ENCODE results near the gene ZNF532. TPM values are rescaled to one million over a fixed set of nuclear protein-coding genes. Genes with fewer than 3 reads are reported as not detected.

ZNF532 gene
- total and polyA plus RNA-seq, 2 donors from 2014 or later = 5.7 to 76.3 TPM

GRCh38 chr18:58962336-58962735 is 97.7 kb downstream of the ZNF532 start:
- FAIRE-seq = no peak
- no peak for TF ChIP-seq CTCF (IDR thresholded peaks at IDR 0.05; ENCODE audit: borderline replicate concordance, extremely low read depth, insufficient read depth)
- H3K36me3 ChIP-seq (ENCODE audit: control insufficient read depth in 2 of 3, insufficient read depth in 3 of 3, low read length in 3 of 3) = peaks cover 0 to 4% (median 0%) of the 10 kb centered on the region in 3 donors
- H3K27me3 ChIP-seq (ENCODE audit: control insufficient read depth, insufficient read depth, low read length) = no peaks in the 10 kb centered on the region
- no peak overlapping the region for H3K27ac ChIP-seq (ENCODE audit: low read depth in 2 of 2, low read length in 2 of 2)
- intact Hi-C loops (cut with DNase I) = no loop called here
- H3K4me1 ChIP-seq (ENCODE audit: control insufficient read depth in 2 of 3, insufficient read depth in 2 of 3, low read depth in 1 of 3, low read length in 3 of 3) = peaks cover 0 to 12% (median 0%) of the 10 kb centered on the region in 3 donors
- no peak overlapping the region for H3K9ac ChIP-seq (ENCODE audit: low read length in 3 of 3)
- peak in 2 of 5 donors; percentile 42 to 53 for DNase-seq
- H3K9me3 ChIP-seq (ENCODE audit: control insufficient read depth in 2 of 3, insufficient read depth in 1 of 3, low read length in 3 of 3) = no peaks in the 10 kb centered on the region
- no peak overlapping the region for H3K4me3 ChIP-seq (ENCODE audit: low read length in 3 of 3)

GRCh38 chr18:58965291-58966004 is 100.8 kb downstream of the ZNF532 start:
- DNase-seq = no peak
- no peaks in the 10 kb centered on the region for H3K27me3 ChIP-seq (ENCODE audit: control insufficient read depth, insufficient read depth, low read length)
- no peak overlapping the region for H3K4me3 ChIP-seq (ENCODE audit: low read length in 3 of 3)
- TF ChIP-seq CTCF (IDR thresholded peaks at IDR 0.05; ENCODE audit: borderline replicate concordance, extremely low read depth, insufficient read depth) = no peak
- peak overlapping the region in 1 of 2 donors; percentile 42 for H3K27ac ChIP-seq (ENCODE audit: low read depth in 2 of 2, low read length in 2 of 2)
- intact Hi-C loops (cut with DNase I) = no loop called here
- peaks cover 2 to 20% (median 6%) of the 10 kb centered on the region in 3 donors for H3K4me1 ChIP-seq (ENCODE audit: control insufficient read depth in 2 of 3, insufficient read depth in 2 of 3, low read depth in 1 of 3, low read length in 3 of 3)
- no peak overlapping the region for H3K9ac ChIP-seq (ENCODE audit: low read length in 3 of 3)
- H3K36me3 ChIP-seq (ENCODE audit: control insufficient read depth in 2 of 3, insufficient read depth in 3 of 3, low read length in 3 of 3) = peaks cover 0 to 4% (median 2%) of the 10 kb centered on the region in 3 donors
- H3K9me3 ChIP-seq (ENCODE audit: control insufficient read depth in 2 of 3, insufficient read depth in 1 of 3, low read length in 3 of 3) = no peaks in the 10 kb centered on the region
- FAIRE-seq = no peak

GRCh38 chr18:58966005-58966677 is 101.5 kb downstream of the ZNF532 start:
- no peak for TF ChIP-seq CTCF (IDR thresholded peaks at IDR 0.05; ENCODE audit: borderline replicate concordance, extremely low read depth, insufficient read depth)
- DNase-seq = no peak
- Histone ChIP-seq H3K4me3 (ENCODE audit: low read length in 3 of 3) (no peak overlapping the region), H3K4me1 (ENCODE audit: control insufficient read depth in 2 of 3, insufficient read depth in 2 of 3, low read depth in 1 of 3, low read length in 3 of 3) (peaks cover 2 to 20% (median 8%) of the 10 kb centered on the region in 3 donors), H3K36me3 (ENCODE audit: control insufficient read depth in 2 of 3, insufficient read depth in 3 of 3, low read length in 3 of 3) (peaks cover 0 to 4% (median 2%) of the 10 kb centered on the region in 3 donors), H3K9me3 (ENCODE audit: control insufficient read depth in 2 of 3, insufficient read depth in 1 of 3, low read length in 3 of 3) (no peaks in the 10 kb centered on the region), H3K27ac (ENCODE audit: low read depth in 2 of 2, low read length in 2 of 2) (peak overlapping the region in 1 of 2 donors; percentile 50), H3K9ac (ENCODE audit: low read length in 3 of 3) (no peak overlapping the region), H3K27me3 (ENCODE audit: control insufficient read depth, insufficient read depth, low read length) (no peaks in the 10 kb centered on the region)
- FAIRE-seq = peak; percentile 46
- intact Hi-C loops (cut with DNase I) = no loop called here
